ENCODE measurements around the gene GPR55. TPM values are rescaled to one million over a fixed set of nuclear protein-coding genes. Genes with fewer than 3 reads are reported as not detected.

The GPR55 gene
- total and polyA plus RNA-seq, 2 of the 4 experiments (the other 2 are of a cell fraction), result 0.03 TPM; not detected in 1

DNA sequence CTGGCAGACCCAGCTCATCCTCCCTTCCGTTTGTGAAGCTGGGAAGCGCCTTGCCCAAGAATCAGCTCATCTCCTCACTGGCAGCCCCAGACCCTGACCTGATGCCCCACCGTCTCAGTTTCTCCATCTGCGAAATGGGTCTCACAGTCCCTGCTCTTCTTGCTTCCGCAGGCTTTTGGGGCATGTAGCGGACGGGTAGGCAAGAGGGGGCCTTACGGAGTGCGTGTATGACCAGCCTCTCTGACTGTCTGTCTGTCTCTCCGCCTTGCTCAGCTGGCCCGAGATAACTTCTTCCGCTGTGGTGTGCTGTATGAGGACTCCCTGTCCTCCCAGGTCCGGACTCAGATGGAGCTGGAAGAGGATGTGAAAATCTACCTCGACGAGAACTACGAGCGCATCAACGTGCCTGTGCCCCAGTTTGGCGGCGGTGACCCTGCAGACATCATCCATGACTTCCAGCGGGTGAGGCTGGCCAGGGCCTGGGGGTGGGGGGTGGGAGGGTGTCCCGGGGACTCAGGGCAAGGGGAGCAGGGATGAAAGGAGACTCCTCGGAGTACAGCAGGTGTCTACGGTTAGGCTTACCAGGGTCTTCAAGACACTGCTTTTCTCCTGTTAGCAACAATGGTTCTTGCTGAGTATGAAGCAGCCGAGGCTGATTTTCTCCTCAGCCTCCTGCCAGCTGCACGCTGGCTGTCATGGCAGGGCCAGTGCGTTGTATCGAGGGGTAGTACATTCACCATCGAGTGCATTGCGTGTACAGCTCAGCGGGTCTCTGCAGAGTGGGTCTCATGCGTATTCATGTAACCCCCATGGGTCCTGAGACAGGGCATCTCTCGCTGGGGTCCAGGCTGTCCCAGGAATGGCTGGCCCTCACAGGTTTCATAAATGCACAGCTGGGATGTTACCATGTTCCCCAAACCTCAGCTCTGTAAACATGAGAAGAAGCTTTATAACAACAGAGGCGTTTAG, 49.4 kb downstream of the GPR55 start:
- no peak overlapping the region for H3K4ac ChIP-seq (ENCODE audit: low read depth, low read length)
- H3K9ac ChIP-seq (ENCODE audit: low read depth, low read length), result no peak overlapping the region
- dilution Hi-C loops (cut with HindIII; ENCODE audit: low sequenced_read_pairs, unreplicated experiment) (no loop called here), intact Hi-C loops (cut with micrococcal nuclease) (no loop called here), in situ Hi-C loops (cut with MboI; ENCODE audit: low sequenced_read_pairs) (no loop called here)
- H3K56ac ChIP-seq (ENCODE audit: extremely low read depth, insufficient read depth, low read length), result no peak overlapping the region
- no peaks in the 10 kb centered on the region; the same call in 1 of the 2 replicates for H3K9me1 ChIP-seq (ENCODE audit: insufficient read depth, low read length)
- H3K23ac ChIP-seq (ENCODE audit: low read depth, low read length), result no peak overlapping the region
- no peak overlapping the region for H2BK20ac ChIP-seq (ENCODE audit: low read depth, low read length)
- H4K91ac ChIP-seq (ENCODE audit: insufficient read depth, low read depth, low read length), result no peak overlapping the region
- peaks cover 11% of the 10 kb centered on the region for H4K20me1 ChIP-seq (ENCODE audit: insufficient read depth, low read length)
- no peak overlapping the region for H2BK5ac ChIP-seq (ENCODE audit: low read depth, low read length, poor library complexity, severe bottlenecking)
- H3K27me3 ChIP-seq (ENCODE audit: control insufficient read depth, insufficient read depth, low read length), result no peaks in the 10 kb centered on the region
- TF ChIP-seq CHD1 (IDR thresholded peaks at IDR 0.05; ENCODE audit: low read depth, low read length) (no peak), RAD21 (IDR thresholded peaks at IDR 0.05; ENCODE audit: low read length) (no peak), MAZ (IDR thresholded peaks at IDR 0.05; ENCODE audit: borderline replicate concordance, low read depth, low read length) (no peak), BHLHE40 (IDR thresholded peaks at IDR 0.05; ENCODE audit: low read depth, low read length) (no peak), CTCF (conservative IDR thresholded peaks at IDR 0.05; ENCODE audit: low read depth, low read length) (no peak)
- ChIA-PET POLR2A (ENCODE audit: unreplicated experiment) (interaction anchor here (0.6 kb wide), 1 partner anchor 9 kb away, joined by 4 read pairs; no protein-coding TSS in a partner anchor), CTCF (no interaction called here)
- no peak overlapping the region for H4K5ac ChIP-seq (ENCODE audit: low read depth, low read length)
- H3K14ac ChIP-seq (replicated peaks; ENCODE audit: low read depth, low read length), result no peak overlapping the region
- no peak overlapping the region for H2AK5ac ChIP-seq (ENCODE audit: low read depth, low read length)
- no peak overlapping the region for H2BK120ac ChIP-seq (ENCODE audit: low read depth, low read length)
- peaks cover 38% of the 10 kb centered on the region for H3K36me3 ChIP-seq (ENCODE audit: control insufficient read depth, insufficient read depth, low read length)
- peak overlapping the region; percentile 5 for H2AK9ac ChIP-seq (replicated peaks; ENCODE audit: low read depth, low read length, poor library complexity)
- no peak overlapping the region for H4K8ac ChIP-seq (ENCODE audit: low read depth in 2 of 2, low read length in 2 of 2)
- no peak overlapping the region for H3K4me2 ChIP-seq (ENCODE audit: low read depth, low read length)
- WGBS, 2 experiments (ENCODE audit: extremely low coverage in 2 of 2, insufficient read length in 1 of 2), result 94% methylated on average over 19 of the region's 34 CpGs; no CpG with 5 or more reads in 1 of the 2 experiments
- H3K79me1 ChIP-seq (ENCODE audit: low read depth in 1 of 2, low read length in 2 of 2), result peaks cover 0 to 5% of the 10 kb centered on the region in 2 experiments; a peak in 1 of 4 replicates
- no peak overlapping the region for H3K27ac ChIP-seq (ENCODE audit: insufficient read depth, low read length)
- DNase-seq (no peak), ATAC-seq (ENCODE audit: low read depth) (no peak)
- H2AFZ ChIP-seq (replicated peaks; ENCODE audit: low read length, poor library complexity), result no peak overlapping the region
- H3K18ac ChIP-seq (ENCODE audit: low read depth, low read length), result no peak overlapping the region
- no peaks in the 10 kb centered on the region for H3K9me3 ChIP-seq (ENCODE audit: control insufficient read depth, insufficient read depth, low read length)
- H2BK15ac ChIP-seq (ENCODE audit: low read depth, low read length), result no peak overlapping the region
- BruUV-seq (replicated peaks), result no TSS peak
- H3K4me3 ChIP-seq (ENCODE audit: insufficient read depth, low read depth, low read length), result no peak overlapping the region
- H3K4me1 ChIP-seq (ENCODE audit: control insufficient read depth, insufficient read depth, low read length), result no peaks in the 10 kb centered on the region

All from IMR-90 (cell line).